Measurements from ENCODE around the gene LUZP2.

DNA sequence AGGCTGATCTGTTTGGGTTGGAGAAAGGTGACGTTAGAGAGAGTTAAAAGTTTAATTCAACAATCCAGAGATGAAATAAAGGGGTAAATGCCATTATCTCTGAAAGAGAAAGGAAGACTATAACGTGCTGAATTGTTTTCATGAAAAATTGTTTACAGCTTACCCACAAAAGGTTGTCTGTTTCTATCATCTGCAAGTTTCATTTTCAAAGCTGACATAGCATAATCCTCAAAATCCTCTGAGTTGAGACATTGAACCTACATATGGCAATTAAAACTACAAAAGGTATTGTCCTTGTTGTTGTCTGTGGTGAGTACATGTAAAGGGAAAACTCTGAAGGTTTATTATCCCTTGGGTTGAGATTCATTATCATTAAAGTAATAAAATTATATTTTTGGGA lies 569.9 kb downstream of the LUZP2 start:
- no peak for TF ChIP-seq CREB5 (CRISPR knock-in tag; IDR thresholded peaks at IDR 0.05; ENCODE audit: low read depth)
- TF ChIP-seq, protein P1, sequence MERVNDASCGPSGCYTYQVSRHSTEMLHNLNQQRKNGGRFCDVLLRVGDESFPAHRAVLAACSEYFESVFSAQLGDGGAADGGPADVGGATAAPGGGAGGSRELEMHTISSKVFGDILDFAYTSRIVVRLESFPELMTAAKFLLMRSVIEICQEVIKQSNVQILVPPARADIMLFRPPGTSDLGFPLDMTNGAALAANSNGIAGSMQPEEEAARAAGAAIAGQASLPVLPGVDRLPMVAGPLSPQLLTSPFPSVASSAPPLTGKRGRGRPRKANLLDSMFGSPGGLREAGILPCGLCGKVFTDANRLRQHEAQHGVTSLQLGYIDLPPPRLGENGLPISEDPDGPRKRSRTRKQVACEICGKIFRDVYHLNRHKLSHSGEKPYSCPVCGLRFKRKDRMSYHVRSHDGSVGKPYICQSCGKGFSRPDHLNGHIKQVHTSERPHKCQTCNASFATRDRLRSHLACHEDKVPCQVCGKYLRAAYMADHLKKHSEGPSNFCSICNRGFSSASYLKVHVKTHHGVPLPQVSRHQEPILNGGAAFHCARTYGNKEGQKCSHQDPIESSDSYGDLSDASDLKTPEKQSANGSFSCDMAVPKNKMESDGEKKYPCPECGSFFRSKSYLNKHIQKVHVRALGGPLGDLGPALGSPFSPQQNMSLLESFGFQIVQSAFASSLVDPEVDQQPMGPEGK (CRISPR knock-in tag; IDR thresholded peaks at IDR 0.05; ENCODE audit: borderline replicate concordance): no peak
- no peak for TF ChIP-seq ARNTL (CRISPR knock-in tag; IDR thresholded peaks at IDR 0.05; ENCODE audit: borderline replicate concordance, low read depth)
- no peak for TF ChIP-seq OSR1 (CRISPR knock-in tag; IDR thresholded peaks at IDR 0.05)
- TF ChIP-seq ZFP3 (CRISPR knock-in tag; IDR thresholded peaks at IDR 0.05): no peak
- no peak for TF ChIP-seq ZNF8 (CRISPR knock-in tag; IDR thresholded peaks at IDR 0.05)
- TF ChIP-seq POU6F1 (CRISPR knock-in tag; IDR thresholded peaks at IDR 0.05; ENCODE audit: borderline replicate concordance, low read depth): no peak
- no peak for TF ChIP-seq CSRNP3 (CRISPR knock-in tag; IDR thresholded peaks at IDR 0.05)
- TF ChIP-seq ESRRG (CRISPR knock-in tag; IDR thresholded peaks at IDR 0.05): no peak
- TF ChIP-seq SNAI2 (CRISPR knock-in tag; IDR thresholded peaks at IDR 0.05): no peak
- TF ChIP-seq TSHZ2 (CRISPR knock-in tag; IDR thresholded peaks at IDR 0.05): no peak
- TF ChIP-seq PPARA (CRISPR knock-in tag; IDR thresholded peaks at IDR 0.05; ENCODE audit: borderline replicate concordance): no peak
